Activated B cell treated with CpG ODN at 0.5 μM for 24 hours (primary cell): Measurements from ENCODE around the gene NTMT1. TPM values are rescaled to one million over a fixed set of nuclear protein-coding genes. Genes with fewer than 3 reads are reported as not detected.

Experiments used
- ATAC-seq: fragments of 200-7000 bp; cut with Tn5 transposase; one replicate; pipeline ENCODE4 v1.10.0; 2021; ENCODE audit warnings: low read depth, mild to moderate bottlenecking, moderate library complexity
- CTCF ChIA-PET: fragments of 350-600 bp; sonication (Branson Sonifier 250); formaldehyde crosslinking; loops from one replicate; lab custom pipeline; 2021; ENCODE audit warnings: antibody characterized with exemption; lab: Charles Lee
- POLR2A ChIA-PET: fragments of 350-600 bp; sonication (Branson Sonifier 250); formaldehyde crosslinking; loops from one replicate; lab custom pipeline; 2021; ENCODE audit warnings: antibody characterized with exemption; lab: Charles Lee
- DNase-seq: peaks from one replicate; pipeline ENCODE4 v3.0.0; 2022
- H3K27ac Mint-ChIP-seq: one replicate; pipeline ENCODE4 v1.8.0; 2020; ENCODE audit warnings: mixed read lengths
- H3K27me3 Mint-ChIP-seq: one replicate; pipeline ENCODE4 v1.8.0; 2021; ENCODE audit warnings: mixed read lengths
- H3K36me3 Mint-ChIP-seq: one replicate; pipeline ENCODE4 v1.8.0; 2021; ENCODE audit warnings: low read depth, mixed read lengths
- H3K4me1 Mint-ChIP-seq: one replicate; pipeline ENCODE4 v1.8.0; 2021; ENCODE audit warnings: mixed read lengths
- H3K4me3 Mint-ChIP-seq: one replicate; pipeline ENCODE4 v1.8.0; 2020; ENCODE audit warnings: mild to moderate bottlenecking, mixed read lengths
- H3K9me3 Mint-ChIP-seq: one replicate; pipeline ENCODE4 v1.8.0; 2020; ENCODE audit warnings: mixed read lengths
- CTCF ChIP-seq: fragments of 200-600 bp; IDR thresholded peaks from one replicate; pipeline ENCODE4 v1.8.0; 2022; ENCODE audit warnings: antibody characterized with exemption, mild to moderate bottlenecking
- intact Hi-C: fragments of 100-400 bp; cut with micrococcal nuclease; formaldehyde crosslinking; loops from one replicate; pipeline ENCODE4 v1.15.1; 2024
- total RNA-seq: library from RNA; stranded (reverse); gene quantifications from 2 replicates; pipeline ENCODE4 v1.2.3, GENCODE V29; 2022

Gene NTMT1
- total RNA-seq, 1 donor from 2014 or later = 33.1 TPM

GRCh38 chr9:129608561-129609481, 17.1 kb upstream of the NTMT1 start:
- H3K36me3 Mint-ChIP-seq = no peaks in the 10 kb centered on the region
- ChIA-PET CTCF (interaction anchor here (1.0 to 4.2 kb wide), 6 partner anchors 15 to 477 kb away, joined by 3 to 49 read pairs (median 6); partner anchors contain the start of gene IER5L), POLR2A (interaction anchor here (0.7 to 1.9 kb wide), 7 partner anchors 11 to 840 kb away, joined by 3 to 16 read pairs (median 4); partner anchors contain the start of gene IER5L)
- DNase-seq (no peak), ATAC-seq (no peak)
- H3K4me1 Mint-ChIP-seq = peaks cover 26% of the 10 kb centered on the region
- no peaks in the 10 kb centered on the region for H3K9me3 Mint-ChIP-seq
- peaks cover 2% of the 10 kb centered on the region for H3K27me3 Mint-ChIP-seq
- H3K27ac Mint-ChIP-seq = no peak overlapping the region
- H3K4me3 Mint-ChIP-seq = no peak overlapping the region
- no peak for TF ChIP-seq CTCF
- intact Hi-C loops = loop anchor here (5.0 kb wide), 2 partner anchors 227 to 287 kb away; no protein-coding TSS in a partner anchor

- H3K36me3 Mint-ChIP-seq = no peaks in the 10 kb centered on the region
- POLR2A ChIA-PET = interaction anchor here (1.0 to 1.9 kb wide), 3 partner anchors 432 to 476 kb away, joined by 3 to 16 read pairs (median 9); partner anchors contain the start of gene IER5L
- peak overlapping the region; percentile 92 for H3K4me3 Mint-ChIP-seq
- ATAC-seq = peak; percentile 26
- H3K27me3 Mint-ChIP-seq = peaks cover 2% of the 10 kb centered on the region
- H3K9me3 Mint-ChIP-seq = no peaks in the 10 kb centered on the region
- H3K27ac Mint-ChIP-seq = peak overlapping the region; percentile 83
- DNase-seq = no peak
- no peak for TF ChIP-seq CTCF
- H3K4me1 Mint-ChIP-seq = peaks cover 26% of the 10 kb centered on the region
- intact Hi-C loops = loop anchor here (1.0 to 5.0 kb wide), 5 partner anchors 227 to 478 kb away; no protein-coding TSS in a partner anchor
- CTCF ChIA-PET = interaction anchor here (1.2 to 4.2 kb wide), 5 partner anchors 13 to 478 kb away, joined by 3 to 49 read pairs (median 10); partner anchors contain the start of gene IER5L
Measured at GRCh38 chr9:129609486-129610212, 16.3 kb upstream of the NTMT1 start.

- intact Hi-C loops = loop anchor here (1.0 kb wide), 3 partner anchors 436 to 479 kb away; no protein-coding TSS in a partner anchor
- H3K36me3 Mint-ChIP-seq = no peaks in the 10 kb centered on the region
- no peaks in the 10 kb centered on the region for H3K9me3 Mint-ChIP-seq
- ATAC-seq (no peak), DNase-seq (no peak)
- TF ChIP-seq CTCF = no peak
- H3K27me3 Mint-ChIP-seq = peaks cover 2% of the 10 kb centered on the region
- H3K4me3 Mint-ChIP-seq = peak overlapping the region; percentile 81
- no peak overlapping the region for H3K27ac Mint-ChIP-seq
- ChIA-PET CTCF (interaction anchor here (1.3 to 4.2 kb wide), 2 partner anchors 12 to 471 kb away, joined by 5 to 49 read pairs; no protein-coding TSS in a partner anchor), POLR2A (no interaction called here)
- H3K4me1 Mint-ChIP-seq = peaks cover 24% of the 10 kb centered on the region
Measured at GRCh38 chr9:129610213-129610472, 15.8 kb upstream of the NTMT1 start.

DNA sequence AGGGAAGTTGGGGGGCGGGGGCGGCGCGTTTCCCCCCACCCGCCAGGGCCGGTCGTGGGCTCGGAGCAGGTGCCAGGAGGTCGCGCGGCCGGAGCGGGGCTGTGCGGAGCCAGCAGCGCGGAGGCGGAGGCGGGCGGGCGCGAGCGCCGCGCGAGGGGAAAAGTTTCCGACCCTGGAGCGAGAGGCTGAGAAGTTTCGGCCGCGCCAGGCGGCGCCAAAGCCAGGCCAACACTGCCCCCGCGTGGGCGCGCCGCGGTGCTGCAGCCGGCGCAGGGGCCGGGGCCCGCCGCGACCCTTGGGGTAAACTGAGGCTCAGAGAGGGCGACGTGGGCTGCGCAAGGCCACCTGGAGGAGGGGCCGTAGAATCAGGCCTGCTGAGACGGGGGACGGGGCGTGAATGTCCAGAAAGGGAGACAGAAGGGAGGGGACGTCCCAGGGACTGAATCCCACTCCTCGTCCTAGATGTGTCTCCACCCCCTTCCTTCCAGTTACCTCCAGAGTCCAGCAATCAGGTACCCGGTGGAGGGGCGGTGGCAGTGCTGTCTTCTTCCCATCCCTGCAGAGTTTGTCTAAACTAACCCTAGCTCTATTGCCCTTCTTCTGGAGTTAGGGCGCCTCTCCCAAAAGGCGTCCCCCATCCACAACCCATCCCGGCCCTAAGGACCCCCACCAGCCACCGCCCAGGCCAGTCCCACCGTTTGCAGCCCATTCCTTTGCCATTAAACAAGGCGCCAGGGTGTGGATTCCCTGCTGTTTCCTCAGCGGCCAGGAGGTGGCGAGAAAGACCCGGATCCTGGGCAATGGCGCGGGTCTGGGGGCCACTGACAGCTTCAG, 15.3 kb upstream of the NTMT1 start:
- H3K36me3 Mint-ChIP-seq = no peaks in the 10 kb centered on the region
- ATAC-seq = peak; percentile 82
- intact Hi-C loops = loop anchor here (1.0 kb wide), 6 partner anchors 14 to 479 kb away; partner anchors contain the start of gene ASB6
- H3K27ac Mint-ChIP-seq = peak overlapping the region; percentile 41
- ChIA-PET POLR2A (interaction anchor here (0.5 to 1.5 kb wide), 9 partner anchors 9 to 472 kb away, joined by 3 to 26 read pairs (median 5); partner anchors contain the start of genes C9orf50 and IER5L), CTCF (interaction anchor here (0.5 to 4.2 kb wide), 17 partner anchors 9 to 530 kb away, joined by 3 to 49 read pairs (median 5); partner anchors contain the start of gene DOLPP1)
- H3K9me3 Mint-ChIP-seq = no peaks in the 10 kb centered on the region
- H3K4me3 Mint-ChIP-seq = peak overlapping the region; percentile 81
- DNase-seq = peak; percentile 75
- H3K4me1 Mint-ChIP-seq = peaks cover 24% of the 10 kb centered on the region
- peaks cover 2% of the 10 kb centered on the region for H3K27me3 Mint-ChIP-seq
- peak; percentile 37 for TF ChIP-seq CTCF
